Retinal pigment epithelial cell (primary cell): Measurements from ENCODE around the gene PRDM16.

ENCODE experiments used
- DNase-seq: peaks from one replicate; pipeline ENCODE4 v3.0.0-alpha.2; 2010; ENCODE audit warnings: low read depth
- H3K4me3 ChIP-seq: 2 replicates; pipeline ENCODE4 v1.5.1; 2011; ENCODE audit warnings: mild to moderate bottlenecking, low read length, control low read depth, moderate library complexity
- TF ChIP-seq, protein P1 (sequence below): conservative IDR thresholded peaks from 2 replicates; pipeline ENCODE4 v1.5.1; 2011; ENCODE audit warnings: low read depth, low read length, control low read depth, inconsistent platforms

The PRDM16 gene

DNA sequence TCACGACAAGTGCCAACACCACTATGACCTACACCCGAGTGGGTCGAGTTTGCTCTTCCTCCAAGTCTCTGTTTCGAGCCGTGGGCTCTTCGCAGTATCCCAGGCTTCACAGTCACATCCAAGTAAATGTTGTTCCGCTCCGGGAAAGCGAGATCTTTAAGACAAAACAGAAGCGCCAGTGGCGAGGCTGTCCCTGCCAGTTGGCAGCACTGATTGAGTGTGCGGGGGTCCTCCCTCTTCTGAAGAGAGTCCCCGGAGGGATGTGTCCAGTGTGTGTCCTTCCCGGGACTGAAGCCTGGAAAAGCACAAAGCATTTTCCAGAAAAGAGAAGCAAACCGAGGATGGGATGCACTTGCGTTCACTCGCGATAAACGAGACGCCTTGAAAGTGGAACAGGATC lies 158.9 kb downstream of the PRDM16 start:
- TF ChIP-seq, protein P1, sequence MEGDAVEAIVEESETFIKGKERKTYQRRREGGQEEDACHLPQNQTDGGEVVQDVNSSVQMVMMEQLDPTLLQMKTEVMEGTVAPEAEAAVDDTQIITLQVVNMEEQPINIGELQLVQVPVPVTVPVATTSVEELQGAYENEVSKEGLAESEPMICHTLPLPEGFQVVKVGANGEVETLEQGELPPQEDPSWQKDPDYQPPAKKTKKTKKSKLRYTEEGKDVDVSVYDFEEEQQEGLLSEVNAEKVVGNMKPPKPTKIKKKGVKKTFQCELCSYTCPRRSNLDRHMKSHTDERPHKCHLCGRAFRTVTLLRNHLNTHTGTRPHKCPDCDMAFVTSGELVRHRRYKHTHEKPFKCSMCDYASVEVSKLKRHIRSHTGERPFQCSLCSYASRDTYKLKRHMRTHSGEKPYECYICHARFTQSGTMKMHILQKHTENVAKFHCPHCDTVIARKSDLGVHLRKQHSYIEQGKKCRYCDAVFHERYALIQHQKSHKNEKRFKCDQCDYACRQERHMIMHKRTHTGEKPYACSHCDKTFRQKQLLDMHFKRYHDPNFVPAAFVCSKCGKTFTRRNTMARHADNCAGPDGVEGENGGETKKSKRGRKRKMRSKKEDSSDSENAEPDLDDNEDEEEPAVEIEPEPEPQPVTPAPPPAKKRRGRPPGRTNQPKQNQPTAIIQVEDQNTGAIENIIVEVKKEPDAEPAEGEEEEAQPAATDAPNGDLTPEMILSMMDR: no peak

GRCh38 chr1:3229081-3229725 lies 160.2 kb downstream of the PRDM16 start:
- TF ChIP-seq, protein P1: no peak
- DNase-seq: no peak
- no peak overlapping the region for H3K4me3 ChIP-seq

More for the DNA sequence above, 158.9 kb downstream of the PRDM16 start:
- no peak overlapping the region for H3K4me3 ChIP-seq
- no peak for DNase-seq

- TF ChIP-seq, protein P1: no peak
- H3K4me3 ChIP-seq: no peak overlapping the region
- no peak for DNase-seq
These were observed 161.6 kb downstream of the PRDM16 start for GRCh38 chr1:3230553-3230952.

- DNase-seq: no peak
- H3K4me3 ChIP-seq: no peak overlapping the region
- TF ChIP-seq, protein P1: no peak
These were observed 162.2 kb downstream of the PRDM16 start for GRCh38 chr1:3231245-3231644.

GRCh38 chr1:3231826-3232225 lies 162.8 kb downstream of the PRDM16 start:
- DNase-seq: no peak
- TF ChIP-seq, protein P1: no peak
- no peak overlapping the region for H3K4me3 ChIP-seq

DNA sequence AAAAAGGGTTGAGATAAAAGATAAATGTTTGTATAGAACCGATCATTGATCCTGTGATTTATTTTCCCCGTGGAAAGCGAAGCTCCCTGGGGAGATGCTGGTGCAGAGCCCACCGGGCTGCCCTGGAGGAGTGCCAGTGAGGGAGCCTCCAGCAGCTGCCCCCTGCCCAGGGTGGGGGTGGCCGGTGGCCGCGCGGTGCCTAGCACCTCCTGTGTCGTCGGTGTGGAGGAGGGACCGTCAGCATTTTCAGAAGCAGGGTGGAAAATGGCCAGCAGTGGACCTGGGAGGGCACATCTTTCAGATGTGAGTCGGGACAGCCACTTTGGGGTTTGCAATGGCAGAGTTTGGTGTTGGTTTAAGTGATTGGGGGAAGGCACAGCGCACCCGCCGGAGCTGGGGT lies 164.0 kb downstream of the PRDM16 start:
- no peak overlapping the region for H3K4me3 ChIP-seq
- DNase-seq: no peak
- TF ChIP-seq, protein P1: no peak

DNA sequence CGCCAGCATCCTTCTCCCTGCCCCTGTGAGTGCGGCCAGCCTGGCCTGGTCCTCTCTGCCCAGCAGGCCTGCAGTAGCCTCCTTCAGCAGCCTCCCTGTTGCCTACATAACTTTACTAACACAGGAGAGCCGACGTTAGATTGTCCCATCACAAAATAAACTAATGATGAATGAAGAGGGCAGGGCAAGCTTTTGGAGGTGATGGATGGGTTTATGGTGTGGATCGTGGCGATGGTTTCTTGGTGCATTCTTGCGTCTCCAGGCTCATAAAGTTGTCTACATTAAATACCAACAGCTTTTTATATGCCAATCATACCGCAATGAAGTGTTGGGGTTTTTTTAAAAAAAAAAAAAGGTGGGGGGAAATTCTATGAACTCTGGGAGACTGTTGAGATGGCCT lies 164.5 kb downstream of the PRDM16 start:
- TF ChIP-seq, protein P1: no peak
- no peak overlapping the region for H3K4me3 ChIP-seq

More for the DNA sequence above, 164.5 kb downstream of the PRDM16 start:
- DNase-seq: no peak
